ENCODE data around the gene NLRP1. TPM values are rescaled to one million over a fixed set of nuclear protein-coding genes. Genes with fewer than 3 reads are reported as not detected.

NLRP1 gene
- total RNA-seq, 2 experiments from 2014 or later = 26.0 to 28.2 TPM

DNA sequence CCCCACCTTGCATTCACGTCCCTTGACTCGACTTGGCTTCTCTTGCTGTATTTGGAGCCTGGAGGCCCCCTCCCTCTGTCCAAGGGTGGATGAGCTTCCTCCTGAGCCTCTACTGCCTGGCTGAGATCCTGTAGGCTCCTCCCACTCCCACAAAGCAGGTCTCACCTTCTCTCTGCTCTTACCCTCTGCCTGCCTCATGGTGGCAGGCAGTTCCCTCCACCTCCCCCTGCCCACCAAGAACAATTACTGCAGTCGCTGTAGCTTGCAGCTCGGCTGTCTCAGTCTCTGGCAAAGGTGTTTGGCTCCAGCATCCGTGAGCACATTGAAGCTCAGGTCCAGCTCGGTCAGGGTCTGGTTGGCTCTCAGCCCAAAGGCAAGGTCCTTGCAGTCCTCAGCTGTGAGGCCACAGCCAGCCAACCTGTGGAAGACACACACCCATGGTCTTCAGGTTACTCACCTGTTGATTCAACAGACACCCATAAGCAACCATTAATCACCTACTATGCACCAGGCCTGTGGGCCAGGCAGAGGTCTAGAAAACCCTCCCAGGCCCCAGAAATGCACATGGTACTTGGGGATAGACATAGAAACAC, 42.6 kb downstream of the NLRP1 start:
- TF ChIP-seq, protein P1, sequence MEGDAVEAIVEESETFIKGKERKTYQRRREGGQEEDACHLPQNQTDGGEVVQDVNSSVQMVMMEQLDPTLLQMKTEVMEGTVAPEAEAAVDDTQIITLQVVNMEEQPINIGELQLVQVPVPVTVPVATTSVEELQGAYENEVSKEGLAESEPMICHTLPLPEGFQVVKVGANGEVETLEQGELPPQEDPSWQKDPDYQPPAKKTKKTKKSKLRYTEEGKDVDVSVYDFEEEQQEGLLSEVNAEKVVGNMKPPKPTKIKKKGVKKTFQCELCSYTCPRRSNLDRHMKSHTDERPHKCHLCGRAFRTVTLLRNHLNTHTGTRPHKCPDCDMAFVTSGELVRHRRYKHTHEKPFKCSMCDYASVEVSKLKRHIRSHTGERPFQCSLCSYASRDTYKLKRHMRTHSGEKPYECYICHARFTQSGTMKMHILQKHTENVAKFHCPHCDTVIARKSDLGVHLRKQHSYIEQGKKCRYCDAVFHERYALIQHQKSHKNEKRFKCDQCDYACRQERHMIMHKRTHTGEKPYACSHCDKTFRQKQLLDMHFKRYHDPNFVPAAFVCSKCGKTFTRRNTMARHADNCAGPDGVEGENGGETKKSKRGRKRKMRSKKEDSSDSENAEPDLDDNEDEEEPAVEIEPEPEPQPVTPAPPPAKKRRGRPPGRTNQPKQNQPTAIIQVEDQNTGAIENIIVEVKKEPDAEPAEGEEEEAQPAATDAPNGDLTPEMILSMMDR (IDR thresholded peaks at IDR 0.05) = no peak
- ATAC-seq (no peak), DNase-seq (no peak)
- CTCF ChIA-PET = no interaction called here
- no peaks in the 10 kb centered on the region for H3K27me3 Mint-ChIP-seq
- no peak overlapping the region for H3K4me3 Mint-ChIP-seq
- H3K4me1 Mint-ChIP-seq (ENCODE audit: low read depth) = peaks cover 3% of the 10 kb centered on the region
- H3K27ac Mint-ChIP-seq = no peak overlapping the region
- H3K9me3 Mint-ChIP-seq = no peaks in the 10 kb centered on the region
- H3K36me3 Mint-ChIP-seq (ENCODE audit: low read depth) = peaks cover 3% of the 10 kb centered on the region
- POLR2A ChIA-PET = no interaction called here
- intact Hi-C loops (cut with micrococcal nuclease) = no loop called here

DNA sequence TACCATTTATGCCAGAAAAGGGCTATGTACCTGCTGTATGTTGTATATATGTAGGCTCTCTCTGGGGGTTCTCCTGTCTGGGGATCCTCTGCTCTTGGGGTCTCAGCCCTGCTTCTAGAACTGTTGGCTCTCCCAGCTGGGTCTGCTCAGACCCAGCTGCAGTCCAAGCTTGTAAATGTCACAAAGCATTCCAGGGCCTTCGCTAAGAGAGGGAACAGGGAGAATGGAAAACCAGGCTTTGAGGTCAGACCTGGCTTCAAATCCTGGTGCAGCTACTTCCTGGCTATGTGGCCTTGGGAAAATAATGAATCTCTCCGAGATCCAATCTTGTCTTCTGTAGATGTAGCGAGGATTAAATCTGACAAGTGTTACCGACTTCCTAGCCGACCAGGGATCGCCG, 44.0 kb downstream of the NLRP1 start:
- TF ChIP-seq, protein P1 (IDR thresholded peaks at IDR 0.05) = no peak
- CTCF ChIA-PET = no interaction called here
- intact Hi-C loops (cut with micrococcal nuclease) = no loop called here
- Mint-ChIP-seq H3K27me3 (no peaks in the 10 kb centered on the region), H3K36me3 (ENCODE audit: low read depth) (peaks cover 7% of the 10 kb centered on the region), H3K9me3 (no peaks in the 10 kb centered on the region), H3K4me1 (ENCODE audit: low read depth) (peaks cover 3% of the 10 kb centered on the region), H3K27ac (no peak overlapping the region), H3K4me3 (no peak overlapping the region)
- POLR2A ChIA-PET = no interaction called here
- ATAC-seq (no peak), DNase-seq (no peak)

DNA sequence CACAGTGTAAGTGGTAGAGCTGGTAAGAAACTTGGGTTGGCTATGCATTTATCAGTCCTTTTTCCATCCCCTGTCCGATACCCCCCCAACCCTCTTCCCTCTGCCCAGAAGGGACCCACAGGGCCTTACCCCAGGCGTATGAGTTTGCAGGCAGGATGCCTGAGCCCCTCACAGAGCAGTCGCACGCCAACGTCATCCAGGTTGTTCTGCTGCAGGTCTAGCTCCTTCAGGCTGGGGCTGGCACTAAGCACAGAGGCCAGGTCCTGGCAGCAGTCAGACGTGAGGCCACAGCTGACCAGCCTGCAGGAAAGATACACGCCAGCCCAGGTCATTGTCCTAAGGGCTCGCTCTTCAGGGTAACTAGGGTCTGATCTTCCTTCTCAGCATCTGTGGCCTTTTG, 45.0 kb downstream of the NLRP1 start:
- no peak for DNase-seq
- ATAC-seq = no peak
- Mint-ChIP-seq H3K4me3 (no peak overlapping the region), H3K9me3 (no peaks in the 10 kb centered on the region), H3K27ac (no peak overlapping the region), H3K4me1 (ENCODE audit: low read depth) (peaks cover 3% of the 10 kb centered on the region), H3K27me3 (no peaks in the 10 kb centered on the region), H3K36me3 (ENCODE audit: low read depth) (peaks cover 10% of the 10 kb centered on the region)
- TF ChIP-seq, protein P1 (IDR thresholded peaks at IDR 0.05) = no peak
- ChIA-PET CTCF (no interaction called here), POLR2A (no interaction called here)
- intact Hi-C loops (cut with micrococcal nuclease) = no loop called here

DNA sequence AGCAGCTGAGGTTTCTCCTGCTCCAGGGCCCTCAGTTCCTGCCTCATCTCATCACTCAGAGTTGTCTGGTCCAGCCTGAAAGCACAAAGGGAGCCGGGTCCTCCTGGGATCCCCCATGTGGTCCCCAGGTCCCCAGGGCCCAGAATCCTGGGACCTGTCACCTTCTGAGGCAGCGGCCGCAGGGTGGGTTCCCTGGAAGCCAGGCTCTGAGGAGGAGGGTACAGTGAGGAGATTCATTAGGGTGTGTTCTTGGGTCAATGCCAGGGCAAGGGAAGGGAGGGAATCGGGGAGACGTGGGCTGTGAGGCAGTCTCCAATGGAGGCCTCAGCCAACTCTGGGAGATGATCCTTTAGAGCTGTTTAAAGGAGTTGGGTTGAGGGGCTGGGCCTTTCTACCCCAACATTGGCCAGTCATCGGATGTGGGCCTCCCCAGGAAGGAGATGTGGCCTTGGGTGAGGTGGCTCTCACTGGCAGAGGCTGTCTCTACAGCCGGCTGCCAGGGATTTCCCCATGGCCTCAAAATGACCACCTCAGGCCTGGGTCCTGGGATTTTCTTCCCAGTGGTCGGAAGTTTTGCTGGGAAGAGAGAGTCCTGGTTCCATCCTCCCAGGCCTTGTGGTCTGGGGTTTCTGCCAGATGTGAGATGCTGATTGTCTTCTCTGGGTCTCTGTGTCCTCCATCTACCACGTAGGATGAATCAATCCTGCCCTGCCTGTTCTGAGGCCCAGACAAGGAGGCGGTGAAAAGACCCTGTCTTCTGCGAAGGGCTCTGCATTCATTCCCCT, 47.3 kb downstream of the NLRP1 start:
- no peaks in the 10 kb centered on the region for H3K9me3 Mint-ChIP-seq
- peak overlapping the region; percentile 20 for H3K27ac Mint-ChIP-seq
- H3K4me3 Mint-ChIP-seq = no peak overlapping the region
- peaks cover 17% of the 10 kb centered on the region for H3K36me3 Mint-ChIP-seq (ENCODE audit: low read depth)
- ChIA-PET POLR2A (interaction anchor here (0.9 kb wide), 1 partner anchor 10 kb away, joined by 3 read pairs; no protein-coding TSS in a partner anchor), CTCF (no interaction called here)
- H3K27me3 Mint-ChIP-seq = no peaks in the 10 kb centered on the region
- no peaks in the 10 kb centered on the region for H3K4me1 Mint-ChIP-seq (ENCODE audit: low read depth)
- ATAC-seq = no peak
- DNase-seq = no peak
- TF ChIP-seq, protein P1 (IDR thresholded peaks at IDR 0.05) = no peak
- intact Hi-C loops (cut with micrococcal nuclease) = no loop called here

DNA sequence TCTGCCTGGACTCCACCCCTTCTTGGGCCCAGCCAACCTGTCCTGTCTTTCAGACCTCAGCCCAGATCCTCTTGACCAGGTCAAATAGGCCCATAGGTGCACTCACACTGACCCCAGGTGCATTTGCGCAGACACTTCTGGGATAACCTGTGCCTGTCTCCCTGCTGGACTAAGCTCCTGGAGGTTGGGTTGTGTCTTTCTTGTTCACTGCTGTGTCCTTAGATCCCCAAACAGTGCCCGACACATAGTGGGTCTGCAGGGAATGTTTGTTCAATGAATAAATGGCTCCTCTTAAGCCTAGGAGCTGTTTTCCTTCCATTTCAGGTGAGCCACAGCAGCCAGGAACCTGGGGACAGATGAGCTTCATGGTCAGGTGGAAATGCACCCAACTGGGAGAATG, 48.9 kb downstream of the NLRP1 start:
- intact Hi-C loops (cut with micrococcal nuclease) = no loop called here
- TF ChIP-seq, protein P1 (IDR thresholded peaks at IDR 0.05) = no peak
- Mint-ChIP-seq H3K9me3 (no peaks in the 10 kb centered on the region), H3K27me3 (no peaks in the 10 kb centered on the region), H3K4me3 (no peak overlapping the region), H3K27ac (no peak overlapping the region), H3K4me1 (ENCODE audit: low read depth) (no peaks in the 10 kb centered on the region), H3K36me3 (ENCODE audit: low read depth) (peaks cover 20% of the 10 kb centered on the region)
- ChIA-PET CTCF (no interaction called here), POLR2A (no interaction called here)
- no peak for ATAC-seq
- DNase-seq = no peak

All from activated CD8-positive, alpha-beta T cell treated with anti-CD3 and anti-CD28 coated beads for 36 hours (primary cell).